ENCODE results near the gene CDH15.

CDH15 gene

GRCh38 chr16:89140401-89140800 lies 31.1 kb upstream of the CDH15 start:
- H3K9me3 ChIP-seq (ENCODE audit: control insufficient read depth, insufficient read depth, low read length) = no peaks in the 10 kb centered on the region
- H4K20me1 ChIP-seq (ENCODE audit: control insufficient read depth, insufficient read depth, low read depth, low read length) = no peaks in the 10 kb centered on the region
- no peak overlapping the region for H3K4me3 ChIP-seq (ENCODE audit: low read length)
- no peaks in the 10 kb centered on the region for H3K4me1 ChIP-seq (ENCODE audit: control insufficient read depth, low read length)
- H3K79me2 ChIP-seq (ENCODE audit: control insufficient read depth, low read length) = no peaks in the 10 kb centered on the region; the same call in 1 of the 2 replicates
- TF ChIP-seq, protein P1, sequence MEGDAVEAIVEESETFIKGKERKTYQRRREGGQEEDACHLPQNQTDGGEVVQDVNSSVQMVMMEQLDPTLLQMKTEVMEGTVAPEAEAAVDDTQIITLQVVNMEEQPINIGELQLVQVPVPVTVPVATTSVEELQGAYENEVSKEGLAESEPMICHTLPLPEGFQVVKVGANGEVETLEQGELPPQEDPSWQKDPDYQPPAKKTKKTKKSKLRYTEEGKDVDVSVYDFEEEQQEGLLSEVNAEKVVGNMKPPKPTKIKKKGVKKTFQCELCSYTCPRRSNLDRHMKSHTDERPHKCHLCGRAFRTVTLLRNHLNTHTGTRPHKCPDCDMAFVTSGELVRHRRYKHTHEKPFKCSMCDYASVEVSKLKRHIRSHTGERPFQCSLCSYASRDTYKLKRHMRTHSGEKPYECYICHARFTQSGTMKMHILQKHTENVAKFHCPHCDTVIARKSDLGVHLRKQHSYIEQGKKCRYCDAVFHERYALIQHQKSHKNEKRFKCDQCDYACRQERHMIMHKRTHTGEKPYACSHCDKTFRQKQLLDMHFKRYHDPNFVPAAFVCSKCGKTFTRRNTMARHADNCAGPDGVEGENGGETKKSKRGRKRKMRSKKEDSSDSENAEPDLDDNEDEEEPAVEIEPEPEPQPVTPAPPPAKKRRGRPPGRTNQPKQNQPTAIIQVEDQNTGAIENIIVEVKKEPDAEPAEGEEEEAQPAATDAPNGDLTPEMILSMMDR (IDR thresholded peaks at IDR 0.05; ENCODE audit: low read depth, low read length, poor library complexity, severe bottlenecking) = no peak
- no peak for TF ChIP-seq EZH2phosphoT487 (IDR thresholded peaks at IDR 0.05; ENCODE audit: borderline replicate concordance, low read length)
- H3K36me3 ChIP-seq (ENCODE audit: control insufficient read depth, low read length) = peaks cover 91% of the 10 kb centered on the region
- H3K27ac ChIP-seq (ENCODE audit: low read depth, low read length) = no peak overlapping the region
- no peaks in the 10 kb centered on the region for H3K27me3 ChIP-seq (ENCODE audit: control insufficient read depth, low read length)
- no peaks in the 10 kb centered on the region for H3K9me2 ChIP-seq (replicated peaks; ENCODE audit: control insufficient read depth, low read length)
- H3F3A ChIP-seq (ENCODE audit: control insufficient read depth, insufficient read depth) = no peaks in the 10 kb centered on the region
- no peak overlapping the region for H3K4me2 ChIP-seq (ENCODE audit: low read length)

- no peaks in the 10 kb centered on the region for H3K79me2 ChIP-seq (ENCODE audit: control insufficient read depth, low read length)
- H3K36me3 ChIP-seq (ENCODE audit: control insufficient read depth, low read length) = peaks cover 93% of the 10 kb centered on the region
- no peak overlapping the region for H3K4me2 ChIP-seq (ENCODE audit: low read length)
- H3K4me3 ChIP-seq (ENCODE audit: low read length) = no peak overlapping the region
- H3K27ac ChIP-seq (ENCODE audit: low read depth, low read length) = no peak overlapping the region
- H3K27me3 ChIP-seq (ENCODE audit: control insufficient read depth, low read length) = no peaks in the 10 kb centered on the region
- no peaks in the 10 kb centered on the region for H3K4me1 ChIP-seq (ENCODE audit: control insufficient read depth, low read length)
- no peaks in the 10 kb centered on the region for H4K20me1 ChIP-seq (ENCODE audit: control insufficient read depth, insufficient read depth, low read depth, low read length)
- H3K9me2 ChIP-seq (replicated peaks; ENCODE audit: control insufficient read depth, low read length) = no peaks in the 10 kb centered on the region
- no peaks in the 10 kb centered on the region for H3F3A ChIP-seq (ENCODE audit: control insufficient read depth, insufficient read depth)
- H3K9me3 ChIP-seq (ENCODE audit: control insufficient read depth, insufficient read depth, low read length) = no peaks in the 10 kb centered on the region
- no peak for TF ChIP-seq EZH2phosphoT487 (IDR thresholded peaks at IDR 0.05; ENCODE audit: borderline replicate concordance, low read length)
- TF ChIP-seq, protein P1 (IDR thresholded peaks at IDR 0.05; ENCODE audit: low read depth, low read length, poor library complexity, severe bottlenecking) = no peak
Measured at GRCh38 chr16:89140981-89141883, 30.3 kb upstream of the CDH15 start.

GRCh38 chr16:89141884-89142267 lies 29.7 kb upstream of the CDH15 start:
- Histone ChIP-seq H3K27me3 (ENCODE audit: control insufficient read depth, low read length) (no peaks in the 10 kb centered on the region), H3K4me2 (ENCODE audit: low read length) (no peak overlapping the region)

More at GRCh38 chr16:89141884-89142267, 29.7 kb upstream of the CDH15 start:
- no peaks in the 10 kb centered on the region for H4K20me1 ChIP-seq (ENCODE audit: control insufficient read depth, insufficient read depth, low read depth, low read length)
- no peak overlapping the region for H3K27ac ChIP-seq (ENCODE audit: low read depth, low read length)
- peaks cover 93% of the 10 kb centered on the region for H3K36me3 ChIP-seq (ENCODE audit: control insufficient read depth, low read length)
- H3K4me1 ChIP-seq (ENCODE audit: control insufficient read depth, low read length) = peaks cover 4% of the 10 kb centered on the region; the same call in 1 of the 2 replicates
- TF ChIP-seq, protein P1 (IDR thresholded peaks at IDR 0.05; ENCODE audit: low read depth, low read length, poor library complexity, severe bottlenecking) = no peak
- TF ChIP-seq EZH2phosphoT487 (IDR thresholded peaks at IDR 0.05; ENCODE audit: borderline replicate concordance, low read length) = no peak
- peaks cover 3% of the 10 kb centered on the region; the same call in 1 of the 2 replicates for H3K9me3 ChIP-seq (ENCODE audit: control insufficient read depth, insufficient read depth, low read length)
- no peaks in the 10 kb centered on the region for H3K79me2 ChIP-seq (ENCODE audit: control insufficient read depth, low read length)
- H3F3A ChIP-seq (ENCODE audit: control insufficient read depth, insufficient read depth) = no peaks in the 10 kb centered on the region
- no peaks in the 10 kb centered on the region for H3K9me2 ChIP-seq (replicated peaks; ENCODE audit: control insufficient read depth, low read length)
- H3K4me3 ChIP-seq (ENCODE audit: low read length) = no peak overlapping the region
